ENCODE data around the gene CARD9.

- no peak for TF ChIP-seq CTCF (IDR thresholded peaks at IDR 0.05)
- TF ChIP-seq POLR2A (IDR thresholded peaks at IDR 0.05), result no peak
- no peak for TF ChIP-seq POLR2AphosphoS5 (IDR thresholded peaks at IDR 0.05)
Observed at GRCh38 chr9:136333486-136333885, 40.0 kb downstream of the CARD9 start.

All from stomach (tissue), 4 donors.